ENCODE data around the gene PARD3. TPM values are rescaled to one million over a fixed set of nuclear protein-coding genes. Genes with fewer than 3 reads are reported as not detected.

PARD3 gene
- total RNA-seq, 1 donor from 2014 or later: 34.1 TPM

GRCh38 chr10:34112171-34112782 lies 702.8 kb downstream of the PARD3 start:
- no peaks in the 10 kb centered on the region for H3K27me3 ChIP-seq (ENCODE audit: low read depth)
- intact Hi-C loops (cut with DNase I): no loop called here
- no peak for TF ChIP-seq CTCF (IDR thresholded peaks at IDR 0.05)

GRCh38 chr10:34111179-34111578 lies 703.9 kb downstream of the PARD3 start:
- ATAC-seq (no peak), DNase-seq (no peak)
- H3K27me3 ChIP-seq (ENCODE audit: low read depth): no peaks in the 10 kb centered on the region
- H3K4me1 ChIP-seq: peaks cover 3% of the 10 kb centered on the region
- no peaks in the 10 kb centered on the region for H3K9me3 ChIP-seq
- H3K4me3 ChIP-seq: no peak overlapping the region
- intact Hi-C loops (cut with DNase I): no loop called here
- TF ChIP-seq CTCF (IDR thresholded peaks at IDR 0.05): no peak
- H3K36me3 ChIP-seq: peaks cover 12% of the 10 kb centered on the region
- no peak overlapping the region for H3K27ac ChIP-seq

More at GRCh38 chr10:34112171-34112782, 702.8 kb downstream of the PARD3 start:
- H3K27ac ChIP-seq: no peak overlapping the region
- H3K9me3 ChIP-seq: no peaks in the 10 kb centered on the region
- ATAC-seq (no peak), DNase-seq (no peak)
- no peak overlapping the region for H3K4me3 ChIP-seq
- peaks cover 12% of the 10 kb centered on the region for H3K36me3 ChIP-seq
- peaks cover 14% of the 10 kb centered on the region for H3K4me1 ChIP-seq

GRCh38 chr10:34109952-34110702 lies 705.0 kb downstream of the PARD3 start:
- intact Hi-C loops (cut with DNase I): no loop called here
- no peak for DNase-seq
- TF ChIP-seq CTCF (IDR thresholded peaks at IDR 0.05): no peak

GRCh38 chr10:34109495-34109894 lies 705.6 kb downstream of the PARD3 start:
- intact Hi-C loops (cut with DNase I): no loop called here
- H3K4me3 ChIP-seq: no peak overlapping the region
- H3K27me3 ChIP-seq (ENCODE audit: low read depth): no peaks in the 10 kb centered on the region
- no peak for TF ChIP-seq CTCF (IDR thresholded peaks at IDR 0.05)
- H3K36me3 ChIP-seq: peaks cover 12% of the 10 kb centered on the region
- H3K27ac ChIP-seq: no peak overlapping the region
- no peaks in the 10 kb centered on the region for H3K4me1 ChIP-seq
- ATAC-seq: no peak
- DNase-seq: no peak
- no peaks in the 10 kb centered on the region for H3K9me3 ChIP-seq

More at GRCh38 chr10:34109952-34110702, 705.0 kb downstream of the PARD3 start:
- Histone ChIP-seq H3K4me1 (no peaks in the 10 kb centered on the region), H3K36me3 (peaks cover 12% of the 10 kb centered on the region), H3K9me3 (no peaks in the 10 kb centered on the region), H3K4me3 (no peak overlapping the region), H3K27ac (no peak overlapping the region), H3K27me3 (ENCODE audit: low read depth) (no peaks in the 10 kb centered on the region)
- no peak for ATAC-seq

GRCh38 chr10:34107626-34108516 lies 707.2 kb downstream of the PARD3 start:
- TF ChIP-seq CTCF (IDR thresholded peaks at IDR 0.05): no peak
- no peak overlapping the region for H3K27ac ChIP-seq
- peaks cover 12% of the 10 kb centered on the region for H3K36me3 ChIP-seq
- intact Hi-C loops (cut with DNase I): no loop called here
- no peaks in the 10 kb centered on the region for H3K27me3 ChIP-seq (ENCODE audit: low read depth)
- no peaks in the 10 kb centered on the region for H3K4me1 ChIP-seq
- no peaks in the 10 kb centered on the region for H3K9me3 ChIP-seq
- ATAC-seq (no peak), DNase-seq (no peak)
- no peak overlapping the region for H3K4me3 ChIP-seq

Data from lower lobe of right lung (tissue), 2 donors.